ENCODE data around the gene CPLX3. TPM values are rescaled to one million over a fixed set of nuclear protein-coding genes. Genes with fewer than 3 reads are reported as not detected.

CPLX3 gene
- total and polyA plus RNA-seq, 9 donors = not detected

DNA sequence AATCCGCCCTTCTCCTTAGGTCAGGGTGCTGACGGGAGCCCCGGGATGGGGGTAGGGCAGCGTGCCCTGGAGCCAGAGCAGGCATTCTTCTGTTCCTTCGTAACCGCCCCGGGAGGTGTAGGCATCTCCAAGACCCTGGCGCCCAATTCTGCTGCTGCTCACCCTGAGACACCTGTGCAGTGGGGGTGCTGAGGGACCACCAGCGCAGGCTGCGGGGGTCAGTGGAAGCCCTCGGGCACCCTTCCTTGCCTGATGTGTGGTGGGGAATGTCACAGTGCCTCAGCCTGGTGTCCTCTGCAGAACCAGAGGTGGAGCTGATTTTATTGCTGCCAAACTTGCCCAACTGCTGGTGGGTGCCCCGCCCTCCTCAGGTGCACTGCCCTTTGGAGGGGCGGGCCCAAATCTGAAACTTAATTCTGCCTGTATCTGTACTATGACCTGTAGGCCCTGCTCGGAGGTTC is 37.2 kb upstream of the CPLX3 start:
- H3K36me3 ChIP-seq (ENCODE audit: control insufficient read depth, insufficient read depth, low read length) = peaks cover 36% of the 10 kb centered on the region
- H3K9me3 ChIP-seq (replicated peaks; ENCODE audit: control insufficient read depth, low read depth, low read length) = no peaks in the 10 kb centered on the region
- no peak for DNase-seq
- peaks cover 66% of the 10 kb centered on the region for H3K4me1 ChIP-seq (ENCODE audit: control insufficient read depth, insufficient read depth, low read length)
- H3K27ac ChIP-seq (ENCODE audit: low read length) = peak overlapping the region; percentile 29
- H3K4me3 ChIP-seq (ENCODE audit: low read length) = no peak overlapping the region
- WGBS (ENCODE audit: insufficient coverage) = 62% methylated on average over 14 of the region's 14 CpGs
- no peaks in the 10 kb centered on the region for H3K27me3 ChIP-seq (ENCODE audit: control insufficient read depth, insufficient read depth, low read length)

DNA sequence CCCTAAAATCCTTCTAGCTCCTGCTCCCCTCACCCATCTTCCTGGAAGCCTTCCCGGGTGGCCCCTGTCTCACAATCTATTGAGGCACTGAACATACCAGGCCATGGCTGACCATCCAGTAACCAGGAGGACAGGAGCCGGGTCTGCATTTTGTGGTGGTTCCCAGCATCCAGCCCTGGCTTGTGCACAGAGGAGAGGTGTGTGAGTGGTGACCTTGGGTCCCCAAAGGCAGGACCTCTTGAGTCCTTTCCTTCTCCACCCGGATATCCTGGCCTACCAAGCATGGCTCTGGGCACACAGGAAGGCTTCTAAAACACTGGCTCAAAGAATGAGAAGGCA is 36.7 kb upstream of the CPLX3 start:
- Histone ChIP-seq H3K4me3 (ENCODE audit: low read length) (no peak overlapping the region), H3K36me3 (ENCODE audit: control insufficient read depth, insufficient read depth, low read length) (peaks cover 35% of the 10 kb centered on the region), H3K27ac (ENCODE audit: low read length) (peak overlapping the region; percentile 80), H3K27me3 (ENCODE audit: control insufficient read depth, insufficient read depth, low read length) (no peaks in the 10 kb centered on the region), H3K9me3 (replicated peaks; ENCODE audit: control insufficient read depth, low read depth, low read length) (no peaks in the 10 kb centered on the region), H3K4me1 (ENCODE audit: control insufficient read depth, insufficient read depth, low read length) (peaks cover 61% of the 10 kb centered on the region)
- 100% methylated on average over 1 of the region's 3 CpGs for WGBS (ENCODE audit: insufficient coverage)
- no peak for DNase-seq

DNA sequence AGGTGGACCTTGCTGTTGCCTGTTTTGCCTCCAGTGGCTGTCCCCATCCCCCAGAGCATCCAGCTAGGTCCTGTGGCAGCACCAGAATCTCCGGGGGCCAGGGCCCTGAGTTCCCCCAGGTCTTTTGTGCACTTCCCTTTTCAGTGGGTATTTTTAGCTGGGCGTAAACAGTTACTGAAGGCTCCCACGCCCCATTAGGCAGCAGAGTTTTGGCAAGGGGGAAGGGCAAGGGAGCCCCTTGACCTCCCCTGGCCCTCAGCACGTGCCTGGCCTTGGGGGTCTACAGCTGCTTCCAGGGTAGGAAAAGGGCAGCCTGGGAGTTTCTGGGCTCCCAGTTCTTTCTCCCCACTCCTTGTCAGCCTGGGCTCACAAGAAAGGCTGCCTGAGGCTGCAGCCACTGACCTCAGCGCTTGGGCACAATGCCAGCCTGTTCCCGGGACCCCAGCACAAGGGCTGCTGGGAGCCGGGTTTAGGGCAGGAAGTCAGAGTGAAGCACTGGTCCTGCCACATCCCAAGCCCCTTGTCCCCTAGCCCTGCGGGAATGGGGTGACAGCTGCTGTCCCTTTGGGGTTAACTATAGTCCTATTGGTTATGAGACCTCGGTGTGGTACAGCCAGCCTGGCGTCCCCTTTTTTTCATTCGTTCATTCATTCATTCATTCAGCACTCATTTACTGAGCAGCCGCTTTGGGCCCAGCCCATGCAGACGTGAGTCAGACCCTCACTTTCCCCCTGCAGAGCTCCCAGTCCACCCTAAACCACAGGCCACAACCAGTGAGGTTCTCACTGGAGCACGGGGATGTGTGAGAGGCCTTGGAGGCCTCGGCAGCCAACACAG is 36.1 kb upstream of the CPLX3 start:
- Histone ChIP-seq H3K4me1 (ENCODE audit: control insufficient read depth, insufficient read depth, low read length) (peaks cover 55% of the 10 kb centered on the region), H3K36me3 (ENCODE audit: control insufficient read depth, insufficient read depth, low read length) (peaks cover 30% of the 10 kb centered on the region), H3K27ac (ENCODE audit: low read length) (peak overlapping the region; percentile 80), H3K27me3 (ENCODE audit: control insufficient read depth, insufficient read depth, low read length) (no peaks in the 10 kb centered on the region), H3K4me3 (ENCODE audit: low read length) (no peak overlapping the region), H3K9me3 (replicated peaks; ENCODE audit: control insufficient read depth, low read depth, low read length) (no peaks in the 10 kb centered on the region)
- WGBS (ENCODE audit: insufficient coverage) = 11% methylated on average over 2 of the region's 15 CpGs
- peak; percentile 78 for DNase-seq

DNA sequence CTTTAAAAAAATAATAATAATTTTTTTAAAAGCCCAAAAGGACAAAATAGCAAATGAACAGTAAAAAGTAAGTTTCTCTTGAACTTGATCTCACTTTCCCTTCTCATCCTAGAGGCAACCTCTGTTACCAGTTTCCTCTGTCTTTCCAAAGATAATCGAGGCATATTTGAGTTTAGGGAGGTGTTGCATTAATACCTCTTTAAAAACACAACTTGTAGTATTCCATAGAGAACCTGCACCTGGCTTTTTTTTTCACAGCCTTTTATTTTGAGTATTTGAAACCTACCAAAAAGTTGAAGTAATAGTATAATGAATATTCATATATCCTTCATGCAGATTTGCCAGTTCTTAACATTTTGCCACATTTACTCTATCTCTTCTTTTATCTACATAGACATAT is 35.4 kb upstream of the CPLX3 start:
- no peaks in the 10 kb centered on the region for H3K9me3 ChIP-seq (replicated peaks; ENCODE audit: control insufficient read depth, low read depth, low read length)
- no peak overlapping the region for H3K27ac ChIP-seq (ENCODE audit: low read length)
- WGBS (ENCODE audit: insufficient coverage) = no CpG with 5 or more reads among the region's 1 CpG
- no peaks in the 10 kb centered on the region for H3K27me3 ChIP-seq (ENCODE audit: control insufficient read depth, insufficient read depth, low read length)
- no peak for DNase-seq
- H3K4me1 ChIP-seq (ENCODE audit: control insufficient read depth, insufficient read depth, low read length) = peaks cover 53% of the 10 kb centered on the region
- peaks cover 26% of the 10 kb centered on the region for H3K36me3 ChIP-seq (ENCODE audit: control insufficient read depth, insufficient read depth, low read length)
- H3K4me3 ChIP-seq (ENCODE audit: low read length) = no peak overlapping the region

DNA sequence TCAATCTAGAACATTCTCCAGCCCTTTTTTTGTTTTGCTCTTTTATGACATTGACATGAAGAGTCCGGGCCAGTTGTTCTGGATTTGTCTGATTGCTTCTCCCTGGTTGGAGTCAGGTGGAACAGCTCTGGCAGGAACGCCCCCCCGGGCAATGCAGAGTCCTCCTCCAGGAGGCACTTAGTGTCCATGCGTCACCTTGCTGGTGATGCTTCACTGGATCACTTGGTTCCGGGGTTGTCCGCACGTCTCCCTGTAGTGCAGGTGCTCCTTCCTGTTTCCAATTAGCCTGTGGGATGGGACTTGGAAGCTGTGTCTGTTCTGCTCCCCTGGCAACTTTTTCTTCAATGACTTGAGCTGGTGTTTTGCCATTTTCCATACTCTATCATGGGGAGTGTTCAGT is 34.8 kb upstream of the CPLX3 start:
- Histone ChIP-seq H3K27me3 (ENCODE audit: control insufficient read depth, insufficient read depth, low read length) (no peaks in the 10 kb centered on the region), H3K9me3 (replicated peaks; ENCODE audit: control insufficient read depth, low read depth, low read length) (no peaks in the 10 kb centered on the region), H3K27ac (ENCODE audit: low read length) (no peak overlapping the region), H3K36me3 (ENCODE audit: control insufficient read depth, insufficient read depth, low read length) (peaks cover 21% of the 10 kb centered on the region), H3K4me1 (ENCODE audit: control insufficient read depth, insufficient read depth, low read length) (peaks cover 46% of the 10 kb centered on the region), H3K4me3 (ENCODE audit: low read length) (no peak overlapping the region)
- WGBS (ENCODE audit: insufficient coverage) = 72% methylated on average over 7 of the region's 7 CpGs
- no peak for DNase-seq

- H3K27me3 ChIP-seq (ENCODE audit: control insufficient read depth, insufficient read depth, low read length) = no peaks in the 10 kb centered on the region
- no peak for DNase-seq
- no peak overlapping the region for H3K27ac ChIP-seq (ENCODE audit: low read length)
- no peak overlapping the region for H3K4me3 ChIP-seq (ENCODE audit: low read length)
- H3K36me3 ChIP-seq (ENCODE audit: control insufficient read depth, insufficient read depth, low read length) = peaks cover 16% of the 10 kb centered on the region
- 77% methylated on average over 7 of the region's 12 CpGs for WGBS (ENCODE audit: insufficient coverage)
- H3K9me3 ChIP-seq (replicated peaks; ENCODE audit: control insufficient read depth, low read depth, low read length) = no peaks in the 10 kb centered on the region
- peaks cover 39% of the 10 kb centered on the region for H3K4me1 ChIP-seq (ENCODE audit: control insufficient read depth, insufficient read depth, low read length)
Measured at GRCh38 chr15:74792227-74793016, 34.0 kb upstream of the CPLX3 start.

DNA sequence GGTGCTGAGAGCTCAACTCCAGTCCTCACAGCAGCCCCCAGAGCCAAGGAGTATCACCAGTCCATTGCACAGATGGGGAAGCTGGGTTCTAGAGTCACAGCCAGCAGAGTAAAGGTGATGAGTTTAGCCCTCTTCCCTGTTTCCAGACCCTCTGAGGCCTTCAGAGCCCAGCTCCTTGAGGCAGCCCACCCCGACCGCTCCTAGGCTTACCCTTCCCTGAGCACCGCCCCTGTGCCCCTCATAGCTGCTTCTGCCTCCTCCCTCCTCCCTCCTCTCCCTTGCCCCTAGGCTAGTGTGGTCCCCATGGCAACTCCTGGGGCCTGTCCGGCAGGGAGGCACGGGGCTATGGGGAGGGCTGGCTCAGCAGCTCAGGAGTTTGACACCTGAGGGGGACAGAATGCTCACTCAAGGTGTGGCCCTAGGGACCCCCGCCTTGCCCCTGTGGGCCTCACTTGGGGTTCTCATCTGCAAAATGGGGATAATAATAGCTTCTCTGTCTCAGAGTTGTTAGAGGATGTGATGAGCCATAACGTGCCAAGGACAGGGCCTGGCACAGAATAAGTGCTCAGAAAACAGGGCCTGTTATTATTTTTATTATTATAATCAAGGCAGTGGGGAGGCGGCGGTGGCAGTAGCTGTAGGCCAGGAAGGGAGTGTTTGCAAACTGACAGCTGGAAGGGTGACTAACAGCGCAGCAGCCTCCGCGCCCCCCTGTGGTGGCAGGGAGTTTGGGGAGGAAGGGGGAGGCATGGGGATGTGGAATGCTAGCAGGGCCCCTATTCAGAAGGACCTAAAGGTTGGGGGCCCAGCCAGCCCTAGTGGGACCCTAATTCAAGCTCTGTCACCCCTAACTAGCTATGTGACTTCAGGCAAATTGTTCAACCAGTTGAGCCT is 33.0 kb upstream of the CPLX3 start:
- Histone ChIP-seq H3K4me3 (ENCODE audit: low read length) (no peak overlapping the region), H3K36me3 (ENCODE audit: control insufficient read depth, insufficient read depth, low read length) (peaks cover 21% of the 10 kb centered on the region), H3K27ac (ENCODE audit: low read length) (no peak overlapping the region), H3K4me1 (ENCODE audit: control insufficient read depth, insufficient read depth, low read length) (peaks cover 29% of the 10 kb centered on the region), H3K9me3 (replicated peaks; ENCODE audit: control insufficient read depth, low read depth, low read length) (no peaks in the 10 kb centered on the region), H3K27me3 (ENCODE audit: control insufficient read depth, insufficient read depth, low read length) (no peaks in the 10 kb centered on the region)
- no peak for DNase-seq
- WGBS (ENCODE audit: insufficient coverage) = 67% methylated on average over 7 of the region's 12 CpGs

DNA sequence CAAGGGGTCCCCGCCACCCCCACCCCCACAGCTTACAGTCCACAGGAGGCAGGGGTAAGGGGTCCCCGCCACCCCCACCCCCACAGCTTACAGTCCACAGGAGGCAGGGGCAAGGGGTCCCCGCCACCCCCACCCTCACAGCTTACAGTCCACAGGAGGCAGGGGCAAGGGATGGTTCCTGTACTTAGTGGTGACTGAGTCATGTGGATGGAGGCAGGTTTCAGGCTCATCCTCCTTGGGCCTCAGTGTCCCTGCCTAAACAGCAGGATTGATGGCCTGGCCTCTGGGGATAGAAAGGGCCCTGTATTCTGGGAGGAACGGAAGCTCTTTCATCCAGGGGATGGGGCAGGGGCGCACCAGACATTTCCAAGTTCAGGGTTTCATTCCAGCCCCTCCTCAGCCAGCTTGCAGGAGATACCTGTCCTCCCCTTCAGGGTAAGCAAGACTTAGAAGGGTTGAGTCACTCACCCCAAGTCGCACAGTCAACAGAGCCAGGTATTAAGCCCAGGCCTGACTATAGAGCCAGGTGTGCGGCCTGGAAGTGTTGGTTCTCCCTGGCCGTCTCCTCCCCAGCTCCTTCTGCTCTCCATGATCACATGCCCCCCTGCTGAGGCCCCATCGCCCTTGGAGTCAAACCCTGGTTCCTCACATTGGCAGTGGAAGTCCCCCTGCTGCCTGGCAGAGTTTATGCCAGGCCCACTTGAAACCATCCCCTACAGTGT is 32.0 kb upstream of the CPLX3 start:
- H3K4me1 ChIP-seq (ENCODE audit: control insufficient read depth, insufficient read depth, low read length) = peaks cover 19% of the 10 kb centered on the region
- no peak overlapping the region for H3K27ac ChIP-seq (ENCODE audit: low read length)

DNA sequence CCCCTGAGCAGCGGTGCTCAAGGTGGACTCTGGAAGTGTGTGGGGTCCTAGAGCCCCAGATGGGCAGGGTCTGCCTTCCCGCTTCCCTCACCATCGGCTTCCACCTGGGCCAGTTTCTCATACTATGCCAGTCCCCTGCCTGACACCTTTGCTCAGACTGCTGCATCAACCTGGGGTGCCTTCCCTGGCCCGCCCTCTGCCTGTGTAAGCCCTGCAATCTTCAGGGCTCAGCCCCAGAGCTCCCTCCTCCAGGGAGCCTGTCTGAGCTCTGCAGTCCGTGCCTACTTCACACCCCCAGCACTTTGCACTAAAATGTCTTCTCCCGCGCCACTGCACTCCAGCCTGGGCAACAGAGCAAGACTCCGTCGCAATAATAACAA is 31.5 kb upstream of the CPLX3 start:
- Histone ChIP-seq H3K36me3 (ENCODE audit: control insufficient read depth, insufficient read depth, low read length) (peaks cover 30% of the 10 kb centered on the region), H3K4me3 (ENCODE audit: low read length) (no peak overlapping the region), H3K27ac (ENCODE audit: low read length) (no peak overlapping the region), H3K4me1 (ENCODE audit: control insufficient read depth, insufficient read depth, low read length) (peaks cover 13% of the 10 kb centered on the region), H3K27me3 (ENCODE audit: control insufficient read depth, insufficient read depth, low read length) (no peaks in the 10 kb centered on the region), H3K9me3 (replicated peaks; ENCODE audit: control insufficient read depth, low read depth, low read length) (no peaks in the 10 kb centered on the region)
- DNase-seq = no peak
- WGBS (ENCODE audit: insufficient coverage) = 80% methylated on average over 5 of the region's 9 CpGs

More for the DNA sequence above, 32.0 kb upstream of the CPLX3 start:
- no peaks in the 10 kb centered on the region for H3K9me3 ChIP-seq (replicated peaks; ENCODE audit: control insufficient read depth, low read depth, low read length)
- DNase-seq = no peak
- 69% methylated on average over 3 of the region's 9 CpGs for WGBS (ENCODE audit: insufficient coverage)
- no peaks in the 10 kb centered on the region for H3K27me3 ChIP-seq (ENCODE audit: control insufficient read depth, insufficient read depth, low read length)
- H3K36me3 ChIP-seq (ENCODE audit: control insufficient read depth, insufficient read depth, low read length) = peaks cover 25% of the 10 kb centered on the region
- H3K4me3 ChIP-seq (ENCODE audit: low read length) = no peak overlapping the region

Data from muscle of leg (tissue), 11 donors.